ENCODE data around the gene SUPT20H. TPM values are rescaled to one million over a fixed set of nuclear protein-coding genes. Genes with fewer than 3 reads are reported as not detected.

The SUPT20H gene
- total and polyA plus RNA-seq, 2 donors (not counting 1 experiment from before 2014, with no cell fraction given), result 56.5 to 57.5 TPM

DNA sequence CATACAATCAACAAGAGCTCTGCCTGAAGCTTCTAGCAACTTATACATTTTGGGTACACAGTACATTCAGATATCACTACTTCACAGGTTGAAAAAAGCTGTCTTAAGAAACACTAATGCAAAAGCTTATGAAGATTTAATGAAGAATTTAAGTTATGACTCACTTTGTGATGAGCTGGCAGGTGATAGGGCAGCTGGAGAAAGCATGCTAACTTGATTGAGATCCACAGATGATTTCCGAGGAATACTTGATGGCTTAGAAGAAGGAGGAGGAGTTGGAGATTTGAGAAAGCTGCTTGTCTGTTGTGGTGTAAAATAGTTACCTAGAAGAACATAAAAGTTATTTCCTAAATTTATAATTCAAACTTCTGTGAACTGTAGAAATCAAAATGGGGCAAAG, 35.6 kb downstream of the SUPT20H start:
- peaks cover 10% of the 10 kb centered on the region for H3K36me3 ChIP-seq (ENCODE audit: control insufficient read depth, insufficient read depth, low read length)
- peak; percentile 12 to 57 for DNase-seq (ENCODE audit: low read depth in 2 of 2)

DNA sequence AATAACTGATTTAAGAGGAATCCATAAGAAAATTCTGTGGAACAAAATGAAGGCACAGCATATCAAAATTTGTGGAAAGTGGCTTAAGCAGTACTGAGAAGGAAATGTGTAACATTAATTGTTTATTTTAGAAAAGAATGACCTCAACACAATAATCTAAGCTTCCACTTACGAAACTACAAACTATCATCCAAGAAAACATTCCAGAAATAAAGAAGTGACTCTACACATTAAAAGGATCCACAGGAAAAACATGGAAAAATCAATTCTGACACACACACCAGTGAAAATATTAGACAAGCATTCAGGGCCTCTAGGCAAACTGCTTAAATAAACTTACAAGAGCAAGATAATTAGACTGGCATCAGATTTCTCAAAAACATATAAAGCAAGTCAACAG, 44.9 kb downstream of the SUPT20H start:
- no peaks in the 10 kb centered on the region for H4K20me1 ChIP-seq (ENCODE audit: control insufficient read depth, extremely low read depth, insufficient read depth, low read length)
- peaks cover 4% of the 10 kb centered on the region for H3K4me1 ChIP-seq (ENCODE audit: control insufficient read depth, extremely low read depth, insufficient read depth, low read length)
- H3K4me3 ChIP-seq (replicated peaks in 1 of 4; ENCODE audit: control extremely low read depth in 1 of 4, insufficient read depth in 1 of 4, low read depth in 3 of 4, low read length in 4 of 4), result no peak overlapping the region
- no peaks in the 10 kb centered on the region for H3K9me3 ChIP-seq (ENCODE audit: control insufficient read depth, insufficient read depth, low read depth, low read length)
- H2AFZ ChIP-seq (ENCODE audit: low read length), result no peak overlapping the region
- TF ChIP-seq, protein P1, sequence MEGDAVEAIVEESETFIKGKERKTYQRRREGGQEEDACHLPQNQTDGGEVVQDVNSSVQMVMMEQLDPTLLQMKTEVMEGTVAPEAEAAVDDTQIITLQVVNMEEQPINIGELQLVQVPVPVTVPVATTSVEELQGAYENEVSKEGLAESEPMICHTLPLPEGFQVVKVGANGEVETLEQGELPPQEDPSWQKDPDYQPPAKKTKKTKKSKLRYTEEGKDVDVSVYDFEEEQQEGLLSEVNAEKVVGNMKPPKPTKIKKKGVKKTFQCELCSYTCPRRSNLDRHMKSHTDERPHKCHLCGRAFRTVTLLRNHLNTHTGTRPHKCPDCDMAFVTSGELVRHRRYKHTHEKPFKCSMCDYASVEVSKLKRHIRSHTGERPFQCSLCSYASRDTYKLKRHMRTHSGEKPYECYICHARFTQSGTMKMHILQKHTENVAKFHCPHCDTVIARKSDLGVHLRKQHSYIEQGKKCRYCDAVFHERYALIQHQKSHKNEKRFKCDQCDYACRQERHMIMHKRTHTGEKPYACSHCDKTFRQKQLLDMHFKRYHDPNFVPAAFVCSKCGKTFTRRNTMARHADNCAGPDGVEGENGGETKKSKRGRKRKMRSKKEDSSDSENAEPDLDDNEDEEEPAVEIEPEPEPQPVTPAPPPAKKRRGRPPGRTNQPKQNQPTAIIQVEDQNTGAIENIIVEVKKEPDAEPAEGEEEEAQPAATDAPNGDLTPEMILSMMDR (conservative IDR thresholded peaks at IDR 0.05 in 1 of 2, IDR thresholded peaks at IDR 0.05 in 1 of 2; ENCODE audit: low read depth in 1 of 2, low read length in 2 of 2), result no peak
- no peak for TF ChIP-seq EZH2 (IDR thresholded peaks at IDR 0.05; ENCODE audit: low read length, missing control alignments)
- no peaks in the 10 kb centered on the region for H3K27me3 ChIP-seq (ENCODE audit: control insufficient read depth, insufficient read depth, low read length)
- no peak overlapping the region for H3K4me2 ChIP-seq (ENCODE audit: extremely low read depth, insufficient read depth, low read length)
- peaks cover 5% of the 10 kb centered on the region for H3K36me3 ChIP-seq (ENCODE audit: control insufficient read depth, insufficient read depth, low read length)
- H3K27ac ChIP-seq (ENCODE audit: insufficient read depth, low read length), result no peak overlapping the region
- no peak overlapping the region for H3K9ac ChIP-seq (ENCODE audit: insufficient read depth, low read length)
- H3K79me2 ChIP-seq (ENCODE audit: control insufficient read depth, insufficient read depth, low read length), result no peaks in the 10 kb centered on the region
- DNase-seq (ENCODE audit: low read depth in 2 of 2), result peak; percentile 2 to 53

More for the DNA sequence above, 35.6 kb downstream of the SUPT20H start:
- no peaks in the 10 kb centered on the region for H3K27me3 ChIP-seq (ENCODE audit: control insufficient read depth, insufficient read depth, low read length)
- H4K20me1 ChIP-seq (ENCODE audit: control insufficient read depth, extremely low read depth, insufficient read depth, low read length), result no peaks in the 10 kb centered on the region
- H3K4me2 ChIP-seq (ENCODE audit: extremely low read depth, insufficient read depth, low read length), result no peak overlapping the region
- H3K9me3 ChIP-seq (ENCODE audit: control insufficient read depth, insufficient read depth, low read depth, low read length), result no peaks in the 10 kb centered on the region
- no peak overlapping the region for H3K27ac ChIP-seq (ENCODE audit: insufficient read depth, low read length)
- H3K79me2 ChIP-seq (ENCODE audit: control insufficient read depth, insufficient read depth, low read length), result peaks cover 1% of the 10 kb centered on the region
- TF ChIP-seq EZH2 (IDR thresholded peaks at IDR 0.05; ENCODE audit: low read length, missing control alignments), result no peak
- TF ChIP-seq, protein P1 (conservative IDR thresholded peaks at IDR 0.05 in 1 of 2, IDR thresholded peaks at IDR 0.05 in 1 of 2; ENCODE audit: low read depth in 1 of 2, low read length in 2 of 2), result no peak
- peaks cover 4% of the 10 kb centered on the region for H3K4me1 ChIP-seq (ENCODE audit: control insufficient read depth, extremely low read depth, insufficient read depth, low read length)
- no peak overlapping the region for H2AFZ ChIP-seq (ENCODE audit: low read length)
- no peak overlapping the region for H3K4me3 ChIP-seq (replicated peaks in 1 of 4; ENCODE audit: control extremely low read depth in 1 of 4, insufficient read depth in 1 of 4, low read depth in 3 of 4, low read length in 4 of 4)
- no peak overlapping the region for H3K9ac ChIP-seq (ENCODE audit: insufficient read depth, low read length)

DNA sequence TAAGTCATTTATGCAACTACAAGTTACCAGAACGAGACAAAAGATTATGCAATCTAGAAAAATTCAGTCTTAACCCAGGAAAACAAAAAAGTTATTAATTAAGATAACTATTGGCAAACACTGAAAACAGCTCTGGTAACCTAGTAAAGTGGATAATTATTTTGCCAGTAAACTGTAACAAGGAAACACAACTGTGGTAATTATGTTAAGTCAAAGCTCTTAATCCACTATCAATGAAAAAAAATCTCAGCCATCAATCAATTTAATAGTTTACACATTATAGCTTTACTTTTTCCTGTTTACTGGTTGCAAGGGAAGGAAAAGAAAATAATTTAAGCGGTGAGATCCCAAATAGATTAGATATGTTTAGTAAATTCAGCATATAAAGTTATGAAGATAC, 47.7 kb downstream of the SUPT20H start:
- no peak for DNase-seq (ENCODE audit: low read depth in 2 of 2)
- TF ChIP-seq EZH2 (IDR thresholded peaks at IDR 0.05; ENCODE audit: low read length, missing control alignments), result no peak
- TF ChIP-seq, protein P1 (conservative IDR thresholded peaks at IDR 0.05 in 1 of 2, IDR thresholded peaks at IDR 0.05 in 1 of 2; ENCODE audit: low read depth in 1 of 2, low read length in 2 of 2), result no peak
- Histone ChIP-seq H3K27me3 (ENCODE audit: control insufficient read depth, insufficient read depth, low read length) (no peaks in the 10 kb centered on the region), H3K27ac (ENCODE audit: insufficient read depth, low read length) (no peak overlapping the region), H3K36me3 (ENCODE audit: control insufficient read depth, insufficient read depth, low read length) (peaks cover 7% of the 10 kb centered on the region), H3K79me2 (ENCODE audit: control insufficient read depth, insufficient read depth, low read length) (no peaks in the 10 kb centered on the region), H3K4me1 (ENCODE audit: control insufficient read depth, extremely low read depth, insufficient read depth, low read length) (peaks cover 4% of the 10 kb centered on the region), H2AFZ (ENCODE audit: low read length) (no peak overlapping the region), H3K9me3 (ENCODE audit: control insufficient read depth, insufficient read depth, low read depth, low read length) (no peaks in the 10 kb centered on the region), H4K20me1 (ENCODE audit: control insufficient read depth, extremely low read depth, insufficient read depth, low read length) (no peaks in the 10 kb centered on the region), H3K9ac (ENCODE audit: insufficient read depth, low read length) (no peak overlapping the region), H3K4me2 (ENCODE audit: extremely low read depth, insufficient read depth, low read length) (no peak overlapping the region), H3K4me3 (replicated peaks in 1 of 4; ENCODE audit: control extremely low read depth in 1 of 4, insufficient read depth in 1 of 4, low read depth in 3 of 4, low read length in 4 of 4) (no peak overlapping the region)

All from fibroblast of lung (primary cell).